ENCODE results near the gene RIN1.

Gene RIN1

GRCh38 chr11:66286699-66287098 is 49.5 kb downstream of the RIN1 start:
- TF ChIP-seq, protein P1, sequence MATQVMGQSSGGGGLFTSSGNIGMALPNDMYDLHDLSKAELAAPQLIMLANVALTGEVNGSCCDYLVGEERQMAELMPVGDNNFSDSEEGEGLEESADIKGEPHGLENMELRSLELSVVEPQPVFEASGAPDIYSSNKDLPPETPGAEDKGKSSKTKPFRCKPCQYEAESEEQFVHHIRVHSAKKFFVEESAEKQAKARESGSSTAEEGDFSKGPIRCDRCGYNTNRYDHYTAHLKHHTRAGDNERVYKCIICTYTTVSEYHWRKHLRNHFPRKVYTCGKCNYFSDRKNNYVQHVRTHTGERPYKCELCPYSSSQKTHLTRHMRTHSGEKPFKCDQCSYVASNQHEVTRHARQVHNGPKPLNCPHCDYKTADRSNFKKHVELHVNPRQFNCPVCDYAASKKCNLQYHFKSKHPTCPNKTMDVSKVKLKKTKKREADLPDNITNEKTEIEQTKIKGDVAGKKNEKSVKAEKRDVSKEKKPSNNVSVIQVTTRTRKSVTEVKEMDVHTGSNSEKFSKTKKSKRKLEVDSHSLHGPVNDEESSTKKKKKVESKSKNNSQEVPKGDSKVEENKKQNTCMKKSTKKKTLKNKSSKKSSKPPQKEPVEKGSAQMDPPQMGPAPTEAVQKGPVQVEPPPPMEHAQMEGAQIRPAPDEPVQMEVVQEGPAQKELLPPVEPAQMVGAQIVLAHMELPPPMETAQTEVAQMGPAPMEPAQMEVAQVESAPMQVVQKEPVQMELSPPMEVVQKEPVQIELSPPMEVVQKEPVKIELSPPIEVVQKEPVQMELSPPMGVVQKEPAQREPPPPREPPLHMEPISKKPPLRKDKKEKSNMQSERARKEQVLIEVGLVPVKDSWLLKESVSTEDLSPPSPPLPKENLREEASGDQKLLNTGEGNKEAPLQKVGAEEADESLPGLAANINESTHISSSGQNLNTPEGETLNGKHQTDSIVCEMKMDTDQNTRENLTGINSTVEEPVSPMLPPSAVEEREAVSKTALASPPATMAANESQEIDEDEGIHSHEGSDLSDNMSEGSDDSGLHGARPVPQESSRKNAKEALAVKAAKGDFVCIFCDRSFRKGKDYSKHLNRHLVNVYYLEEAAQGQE (IDR thresholded peaks at IDR 0.05; ENCODE audit: insufficient read depth in 1 of 2, low read depth in 2 of 2, low read length in 2 of 2), result no peak
- TF ChIP-seq SIN3A (IDR thresholded peaks at IDR 0.05; ENCODE audit: borderline replicate concordance, insufficient read depth, low read length) (no peak), TAF1 (IDR thresholded peaks at IDR 0.05; ENCODE audit: borderline replicate concordance, insufficient read depth, low read length) (no peak), FOXP2 (optimal IDR thresholded peaks at IDR 0.05; ENCODE audit: borderline replicate concordance, extremely low read depth, extremely low read length, insufficient read depth) (no peak), POLR2AphosphoS5 (IDR thresholded peaks at IDR 0.05; ENCODE audit: low read depth, low read length) (no peak)

DNA sequence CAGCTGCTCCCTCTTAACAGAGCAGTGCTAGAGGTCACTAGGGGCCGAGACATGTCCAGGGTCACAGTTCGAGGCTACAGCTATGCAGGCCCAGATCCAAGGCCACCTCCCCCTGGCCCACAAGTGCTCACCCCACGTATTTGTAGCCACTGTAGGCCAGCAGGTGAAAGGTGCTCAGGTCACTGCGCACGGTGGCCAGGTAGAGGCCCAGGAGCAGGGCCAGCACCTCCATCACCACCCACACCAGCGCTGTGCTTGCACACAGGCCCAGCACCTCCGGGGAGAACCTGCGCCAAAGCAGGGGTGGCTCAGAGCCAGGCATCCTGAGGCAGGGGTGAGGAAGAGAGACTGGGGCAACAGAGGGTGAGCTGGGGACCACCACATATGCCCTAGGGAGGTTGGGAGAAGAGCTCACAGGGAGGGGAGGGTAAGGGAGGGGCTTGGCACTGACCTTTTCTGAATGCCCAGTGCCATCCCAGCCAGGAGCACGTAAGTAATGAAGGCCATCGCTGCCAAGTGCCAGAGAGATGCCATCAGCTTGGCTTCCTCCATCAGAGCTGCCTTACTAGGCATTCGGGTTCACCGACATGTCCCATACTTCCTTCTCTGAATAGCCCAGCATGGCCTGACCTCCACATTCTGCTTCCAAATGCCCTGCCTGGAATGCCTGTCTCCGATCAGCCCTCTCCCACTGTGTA is 50.8 kb downstream of the RIN1 start:
- no peak for TF ChIP-seq SIN3A (IDR thresholded peaks at IDR 0.05; ENCODE audit: borderline replicate concordance, insufficient read depth, low read length)
- no peak for TF ChIP-seq POLR2AphosphoS5 (IDR thresholded peaks at IDR 0.05; ENCODE audit: low read depth, low read length)
- no peak for TF ChIP-seq FOXP2 (optimal IDR thresholded peaks at IDR 0.05; ENCODE audit: borderline replicate concordance, extremely low read depth, extremely low read length, insufficient read depth)
- TF ChIP-seq, protein P1 (IDR thresholded peaks at IDR 0.05; ENCODE audit: insufficient read depth in 1 of 2, low read depth in 2 of 2, low read length in 2 of 2), result no peak
- TF ChIP-seq TAF1 (IDR thresholded peaks at IDR 0.05; ENCODE audit: borderline replicate concordance, insufficient read depth, low read length), result no peak

DNA sequence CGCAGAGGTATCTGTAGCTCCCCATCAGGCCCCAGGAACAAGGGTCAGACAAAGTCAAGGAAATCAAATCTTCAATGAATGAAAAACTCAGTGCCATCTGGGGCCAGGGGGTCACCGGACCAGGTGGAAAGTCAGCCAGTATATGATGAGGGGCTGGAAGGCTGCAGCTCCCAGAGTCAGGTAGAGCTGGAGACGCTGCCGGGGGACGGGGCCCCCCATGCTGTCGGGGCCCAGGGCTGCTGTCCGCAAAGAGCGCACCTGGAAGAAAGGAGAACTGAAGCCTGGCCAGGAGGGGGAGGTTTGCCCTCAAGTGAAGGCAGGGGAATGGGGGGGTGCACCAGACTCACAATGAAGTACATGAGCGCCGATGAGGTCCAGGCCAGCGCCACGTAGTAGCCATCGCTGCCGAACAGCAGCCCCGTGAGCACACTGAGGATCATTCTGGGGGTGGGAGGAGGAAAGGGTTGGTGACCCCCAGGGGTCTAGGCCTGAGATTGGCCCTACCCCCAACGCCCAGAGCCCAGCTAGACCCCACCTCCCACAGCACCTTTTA is 51.6 kb downstream of the RIN1 start:
- no peak for TF ChIP-seq POLR2AphosphoS5 (IDR thresholded peaks at IDR 0.05; ENCODE audit: low read depth, low read length)
- TF ChIP-seq SIN3A (IDR thresholded peaks at IDR 0.05; ENCODE audit: borderline replicate concordance, insufficient read depth, low read length), result no peak
- TF ChIP-seq TAF1 (IDR thresholded peaks at IDR 0.05; ENCODE audit: borderline replicate concordance, insufficient read depth, low read length), result no peak
- no peak for TF ChIP-seq FOXP2 (optimal IDR thresholded peaks at IDR 0.05; ENCODE audit: borderline replicate concordance, extremely low read depth, extremely low read length, insufficient read depth)
- TF ChIP-seq, protein P1 (IDR thresholded peaks at IDR 0.05; ENCODE audit: insufficient read depth in 1 of 2, low read depth in 2 of 2, low read length in 2 of 2), result no peak

DNA sequence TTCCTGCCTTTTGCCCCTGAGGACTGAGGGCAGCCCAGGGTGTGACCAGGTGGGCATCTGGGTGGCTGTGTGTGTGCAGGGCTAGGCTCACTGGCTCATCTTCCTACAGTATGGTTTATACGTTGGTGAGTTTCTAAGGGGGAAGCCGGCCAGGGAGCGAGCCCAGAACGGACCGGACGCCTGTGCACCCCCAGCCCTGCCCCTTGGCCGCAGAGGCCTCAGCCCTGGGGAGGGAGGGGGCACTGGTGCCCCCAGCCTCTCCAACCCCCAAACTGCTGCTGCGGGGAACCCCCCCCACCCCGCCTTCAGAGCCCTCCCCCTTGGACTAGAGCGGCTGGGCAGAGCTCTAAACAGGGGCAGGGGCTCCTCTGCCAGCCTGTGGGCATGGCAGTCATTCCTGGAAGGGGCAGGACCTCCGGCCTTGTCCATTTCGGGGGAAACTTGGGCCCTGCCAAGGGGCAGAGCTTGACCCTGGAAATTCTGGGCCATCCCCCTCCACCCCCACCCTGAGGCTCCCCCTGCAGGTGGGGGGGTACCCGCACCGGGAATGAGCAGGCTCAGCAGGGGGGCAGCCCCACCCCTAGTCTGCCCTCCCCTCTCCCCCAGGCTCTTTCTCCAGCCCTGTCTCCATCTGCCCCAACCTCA is 52.7 kb downstream of the RIN1 start:
- TF ChIP-seq POLR2AphosphoS5 (IDR thresholded peaks at IDR 0.05; ENCODE audit: low read depth, low read length) (no peak), SIN3A (IDR thresholded peaks at IDR 0.05; ENCODE audit: borderline replicate concordance, insufficient read depth, low read length) (no peak), FOXP2 (optimal IDR thresholded peaks at IDR 0.05; ENCODE audit: borderline replicate concordance, extremely low read depth, extremely low read length, insufficient read depth) (no peak)
- TF ChIP-seq, protein P1 (IDR thresholded peaks at IDR 0.05; ENCODE audit: insufficient read depth in 1 of 2, low read depth in 2 of 2, low read length in 2 of 2), result no peak
